AG09309 (cell line): ENCODE data around the gene PC.

ENCODE experiments used
- DNase-seq: peaks from one replicate; pipeline ENCODE4 v3.0.0-alpha.2; 2010; ENCODE audit warnings: low read depth
- H3K4me3 ChIP-seq: 2 replicates; pipeline ENCODE4 v1.5.1; 2011; ENCODE audit warnings: mild to moderate bottlenecking, low read depth, low read length, moderate library complexity; ENCODE audit not compliant: control insufficient read depth
- CTCF ChIP-seq: IDR thresholded peaks from 2 replicates; pipeline ENCODE4 v1.5.1; 2011; ENCODE audit warnings: mild to moderate bottlenecking, low read depth, low read length, inconsistent platforms; ENCODE audit not compliant: insufficient read depth, control insufficient read depth; ENCODE audit errors: missing control alignments

PC gene

GRCh38 chr11:66906061-66906733, 52.0 kb downstream of the PC start:
- no peak for DNase-seq
- H3K4me3 ChIP-seq: no peak overlapping the region
- TF ChIP-seq CTCF: no peak

GRCh38 chr11:66905631-66906030, 52.6 kb downstream of the PC start:
- no peak for DNase-seq
- H3K4me3 ChIP-seq: no peak overlapping the region
- no peak for TF ChIP-seq CTCF

GRCh38 chr11:66904981-66905521, 53.1 kb downstream of the PC start:
- H3K4me3 ChIP-seq: no peak overlapping the region
- no peak for DNase-seq
- TF ChIP-seq CTCF: no peak

- TF ChIP-seq CTCF: no peak
- no peak for DNase-seq
- H3K4me3 ChIP-seq: no peak overlapping the region
These were observed 53.6 kb downstream of the PC start for GRCh38 chr11:66904561-66904960.

- H3K4me3 ChIP-seq: no peak overlapping the region
- TF ChIP-seq CTCF: no peak
- no peak for DNase-seq
These were observed 54.1 kb downstream of the PC start for GRCh38 chr11:66904055-66904454.

GRCh38 chr11:66902486-66903177, 55.6 kb downstream of the PC start:
- DNase-seq: no peak
- no peak for TF ChIP-seq CTCF
- H3K4me3 ChIP-seq: no peak overlapping the region
